HCT116 (cell line): ENCODE results near the gene DUSP3. TPM values are rescaled to one million over a fixed set of nuclear protein-coding genes. Genes with fewer than 3 reads are reported as not detected.

Source experiments
- ATAC-seq: fragments of 200-7000 bp; cut with Tn5 transposase; 2 replicates; pipeline ENCODE4 v1.9.1; 2020; ENCODE audit warnings: mild to moderate bottlenecking, moderate library complexity
- BruUV-seq: library from RNA; stranded (reverse); fragments of 400-500 nt; replicated peaks from 2 replicates; lab custom pipeline; 2021; lab: Mats Ljungman, UMichigan
- CTCF ChIA-PET: fragments of 300-600 bp; sonication (Branson Sonifier 250); formaldehyde crosslinking; loops from one replicate; lab custom pipeline; 2021; ENCODE audit warnings: antibody characterized with exemption; lab: Charles Lee
- POLR2A ChIA-PET: fragments of 300-600, 350-600 bp; sonication (Branson Sonifier 250); formaldehyde crosslinking; loops from one replicate; lab custom pipeline; 2021; ENCODE audit warnings: antibody characterized with exemption; lab: Charles Lee
- RAD21 ChIA-PET, 2 experiments: fragments of 300-600 bp; sonication (Branson Sonifier 250); formaldehyde crosslinking; loops; one replicate each; lab custom pipeline; 2023; ENCODE audit warnings: low total read pairs in 2 of 2; ENCODE audit not compliant: uncharacterized antibody in 2 of 2, unreplicated experiment in 2 of 2, low non-redundant PET in 1 of 2; lab: Charles Lee
- DNase-seq: peaks from one replicate; pipeline ENCODE4 v3.0.0-alpha.2; 2010; ENCODE audit warnings: low read depth, low spot score
- H2AFZ ChIP-seq: fragments of 200-600 bp; shearing (Covaris generic), sonication (generic); 2 replicates; pipeline ENCODE4 v1.6.1; 2017; ENCODE audit warnings: low read depth, mixed run types, mixed read lengths, antibody characterized with exemption, low read length; ENCODE audit not compliant: poor library complexity, severe bottlenecking
- H3K27ac ChIP-seq: 2 replicates; pipeline ENCODE4 v1.5.1; 2012; ENCODE audit warnings: low read depth, low read length
- H3K27me3 ChIP-seq: fragments of 200-600 bp; sonication (generic); 2 replicates; pipeline ENCODE4 v1.6.1; 2016; ENCODE audit warnings: mixed run types, low read length, mixed read lengths; ENCODE audit not compliant: insufficient read depth
- H3K36me3 ChIP-seq, 2 experiments: fragments of 200-500 bp in 1 of 2; fragments of 200-600 bp in 1 of 2; sonication (Bioruptor generic) in 1 of 2; sonication (generic) in 1 of 2; 2 replicates each; pipeline versions ENCODE4 v1.5.1 to v1.6.1; 2014 to 2016; ENCODE audit warnings: low read length in 2 of 2, inconsistent platforms in 1 of 2, mixed read lengths in 1 of 2, mixed run types in 1 of 2; ENCODE audit not compliant: insufficient read depth in 2 of 2, control insufficient read depth in 1 of 2
- H3K4me1 ChIP-seq, 2 experiments: fragments of 200-600 bp in 1 of 2; sonication (generic) in 1 of 2; 2 replicates each; pipeline versions ENCODE4 v1.5.1 to v1.6.1; 2012 to 2017; ENCODE audit warnings: low read length in 2 of 2, inconsistent platforms in 1 of 2, mild to moderate bottlenecking in 1 of 2, mixed read lengths in 1 of 2, mixed run types in 1 of 2, moderate library complexity in 1 of 2; ENCODE audit not compliant: insufficient read depth in 2 of 2, control insufficient read depth in 1 of 2
- H3K4me2 ChIP-seq: fragments of 200-600 bp; sonication (generic); 2 replicates; pipeline ENCODE4 v1.6.1; 2017; ENCODE audit warnings: mixed run types, low read length, mixed read lengths
- H3K4me3 ChIP-seq, 2 experiments: fragments of 200-600 bp in 1 of 2; sonication (generic) in 1 of 2; replicated peaks in 1 of 2; 2 replicates each; pipeline ENCODE4 v1.5.1; 2011 to 2016; ENCODE audit warnings: low read length in 2 of 2, control low read depth in 1 of 2, low read depth in 1 of 2, mild to moderate bottlenecking in 1 of 2, mixed read lengths in 1 of 2, mixed run types in 1 of 2
- H3K79me2 ChIP-seq: fragments of 200-600 bp; sonication (generic); 2 replicates; pipeline ENCODE4 v1.6.1; 2017; ENCODE audit warnings: mild to moderate bottlenecking, mixed run types, low read length, moderate library complexity, mixed read lengths; ENCODE audit not compliant: insufficient read depth
- H3K9ac ChIP-seq: fragments of 200-600 bp; sonication (generic); 2 replicates; pipeline ENCODE4 v1.6.1; 2016; ENCODE audit warnings: low read length, mixed read lengths
- H3K9me2 ChIP-seq: fragments of 200-600 bp; sonication (generic), shearing (Covaris generic); 2 replicates; pipeline ENCODE4 v1.6.1; 2017; ENCODE audit warnings: mixed run types, mild to moderate bottlenecking, moderate library complexity; ENCODE audit not compliant: insufficient read depth
- H3K9me3 ChIP-seq, 2 experiments: fragments of 200-500 bp in 1 of 2; fragments of 200-600 bp in 1 of 2; sonication (Bioruptor generic) in 1 of 2; sonication (generic) in 1 of 2; 2 replicates each; pipeline ENCODE4 v1.6.1; 2014 to 2017; ENCODE audit warnings: low read length in 2 of 2, mixed read lengths in 2 of 2, inconsistent platforms in 1 of 2, low read depth in 1 of 2, mild to moderate bottlenecking in 1 of 2, mixed run types in 1 of 2, moderate library complexity in 1 of 2; ENCODE audit not compliant: control insufficient read depth in 1 of 2, insufficient read depth in 1 of 2
- H4K20me1 ChIP-seq: fragments of 200-600 bp; sonication (generic), shearing (Covaris generic); 2 replicates; pipeline ENCODE4 v1.6.1; 2017; ENCODE audit warnings: mixed run types, mild to moderate bottlenecking, moderate library complexity; ENCODE audit not compliant: insufficient read depth
- CBX3 ChIP-seq: IDR thresholded peaks from 2 replicates; pipeline ENCODE4 v1.6.1; 2012; ENCODE audit warnings: low read depth
- CEBPB ChIP-seq: IDR thresholded peaks from 2 replicates; pipeline ENCODE4 v1.6.1; 2012; ENCODE audit warnings: low read depth
- EGR1 ChIP-seq: IDR thresholded peaks from 2 replicates; pipeline ENCODE4 v1.6.1; 2012; ENCODE audit warnings: low read depth
- ELF1 ChIP-seq: IDR thresholded peaks from 2 replicates; pipeline ENCODE4 v1.6.1; 2012; ENCODE audit warnings: low read depth, borderline replicate concordance
- EZH2 ChIP-seq: fragments of 200-600 bp; sonication (generic); IDR thresholded peaks from 2 replicates; pipeline ENCODE4 v1.6.1; 2017; ENCODE audit warnings: antibody characterized with exemption, mixed run types
- EZH2phosphoT487 ChIP-seq: fragments of 200-600 bp; IDR thresholded peaks from 2 replicates; pipeline ENCODE4 v1.6.1; 2018; ENCODE audit warnings: antibody characterized with exemption, borderline replicate concordance
- JUND ChIP-seq: IDR thresholded peaks from 2 replicates; pipeline ENCODE4 v1.6.1; 2012
- POLR2A ChIP-seq: IDR thresholded peaks from 2 replicates; pipeline ENCODE4 v1.7.0; 2011; ENCODE audit warnings: borderline replicate concordance; ENCODE audit not compliant: insufficient read depth, insufficient read length; ENCODE audit errors: extremely low read depth
- POLR2AphosphoS5 ChIP-seq: IDR thresholded peaks from 2 replicates; pipeline ENCODE4 v1.6.1; 2011; ENCODE audit warnings: mild to moderate bottlenecking, low read depth, low read length, moderate library complexity
- RAD21 ChIP-seq: IDR thresholded peaks from 2 replicates; pipeline ENCODE4 v1.6.1; 2012; ENCODE audit warnings: low read depth, mild to moderate bottlenecking
- SIN3A ChIP-seq: IDR thresholded peaks from 2 replicates; pipeline ENCODE4 v1.6.1; 2012; ENCODE audit warnings: low read depth
- SRF ChIP-seq: IDR thresholded peaks from 2 replicates; pipeline ENCODE4 v1.6.1; 2012; ENCODE audit warnings: low read depth
- TCF7L2 ChIP-seq: IDR thresholded peaks from 2 replicates; pipeline ENCODE4 v1.7.0; 2011; ENCODE audit warnings: borderline replicate concordance, inconsistent platforms; ENCODE audit not compliant: insufficient read depth, insufficient read length; ENCODE audit errors: extremely low read depth
- YY1 ChIP-seq: IDR thresholded peaks from 2 replicates; pipeline ENCODE4 v1.6.1; 2011; ENCODE audit warnings: low read length, low read depth, moderate library complexity, mild to moderate bottlenecking; ENCODE audit not compliant: insufficient replicate concordance; ENCODE audit errors: extremely low read depth
- ZFX ChIP-seq: fragments of 450-650 bp; IDR thresholded peaks from 2 replicates; pipeline ENCODE4 v1.6.1; 2017
- ZNF274 ChIP-seq: fragments of 200-500 bp; sonication (Bioruptor generic); IDR thresholded peaks from 2 replicates; pipeline ENCODE4 v1.6.1; 2014; ENCODE audit warnings: mild to moderate bottlenecking, low read depth, low read length, inconsistent platforms
- intact Hi-C: fragments of 100-400 bp; cut with micrococcal nuclease; formaldehyde crosslinking; loops from 2 replicates; pipeline ENCODE4 v1.10.0; 2022
- total RNA-seq: library from RNA; stranded (reverse); gene quantifications from one replicate; pipeline ENCODE4 v1.2.1, GENCODE V29; 2021; ENCODE audit not compliant: unreplicated experiment
- TF ChIP-seq, protein P1 (sequence below): IDR thresholded peaks from 2 replicates; pipeline ENCODE4 v1.6.1; 2012
- TF ChIP-seq, protein P2 (sequence below): IDR thresholded peaks from 2 replicates; pipeline ENCODE4 v1.6.1; 2011; ENCODE audit warnings: mild to moderate bottlenecking, low read length, moderate library complexity; ENCODE audit not compliant: insufficient replicate concordance; ENCODE audit errors: extremely low read depth
- TF ChIP-seq, protein P3 (sequence below): IDR thresholded peaks from 2 replicates; pipeline ENCODE4 v1.6.1; 2012

Gene DUSP3
- total RNA-seq, 1 experiment from 2014 or later = 29.6 TPM

DNA sequence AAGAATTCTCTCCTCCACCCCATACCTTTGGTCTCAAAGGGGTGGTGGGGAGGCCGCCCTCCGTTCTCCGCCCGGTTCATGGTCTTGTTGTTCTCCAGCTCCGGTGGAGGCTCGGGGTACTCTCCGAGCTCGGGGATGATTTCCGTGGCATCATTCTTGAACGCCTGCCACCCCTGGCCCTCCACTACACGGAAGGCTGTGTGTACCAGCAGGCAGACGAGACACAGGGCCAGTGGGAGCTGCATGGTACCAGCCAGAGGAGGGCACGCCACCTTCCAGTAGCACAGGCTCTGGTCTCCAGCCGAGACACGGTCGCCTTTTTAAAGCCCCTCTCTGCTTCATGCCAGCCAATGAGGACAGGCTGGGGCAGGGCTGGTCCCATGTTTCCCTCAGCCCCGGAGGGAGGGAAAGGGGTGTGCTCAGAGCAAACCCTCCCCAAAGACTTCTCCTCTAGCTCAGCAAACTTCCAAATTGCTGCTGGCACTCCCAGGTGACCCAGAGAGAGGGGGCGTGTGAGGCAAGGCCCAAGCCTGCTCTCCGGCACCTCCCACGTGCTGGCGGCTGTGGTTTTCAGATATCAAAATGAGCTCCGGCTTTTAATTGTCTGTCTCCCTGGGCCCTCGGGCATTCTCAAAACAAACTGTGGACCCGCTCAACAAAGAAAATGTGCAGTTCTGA is 20.1 kb downstream of the DUSP3 start, which contains the start of gene SOST (continued):
- TF ChIP-seq TCF7L2 (no peak), CBX3 (no peak)

DNA sequence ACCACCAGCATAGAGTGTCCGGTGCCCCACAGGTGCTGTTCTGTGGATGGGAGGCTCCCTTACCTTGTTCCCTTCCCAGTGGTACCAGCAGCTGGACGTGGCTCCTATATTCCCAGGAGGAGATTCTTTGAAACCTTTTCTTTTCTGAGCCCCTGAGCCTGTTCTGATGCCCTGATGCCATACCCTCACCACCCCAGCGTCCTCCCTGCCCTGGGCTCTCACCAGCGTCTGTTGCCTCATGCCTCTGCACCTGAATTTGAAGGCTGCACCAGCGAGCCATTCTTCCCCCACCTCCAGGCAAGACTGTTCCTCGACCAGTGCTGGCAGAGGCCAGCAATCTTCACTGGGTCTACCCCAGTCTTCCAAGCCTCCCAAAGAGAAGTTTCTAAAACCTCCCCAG is 20.7 kb downstream of the DUSP3 start:
- Histone ChIP-seq H3K9me3 (no peaks in the 10 kb centered on the region), H4K20me1 (no peaks in the 10 kb centered on the region), H3K4me1 (peaks cover 0 to 16% of the 10 kb centered on the region in 2 experiments; a peak in 2 of 4 replicates), H3K4me3 (no peak overlapping the region), H2AFZ (no peak overlapping the region), H3K79me2 (no peaks in the 10 kb centered on the region), H3K36me3 (no peaks in the 10 kb centered on the region), H3K9me2 (no peaks in the 10 kb centered on the region), H3K27ac (no peak overlapping the region), H3K9ac (no peak overlapping the region), H3K27me3 (no peaks in the 10 kb centered on the region), H3K4me2 (no peak overlapping the region)
- no peak for DNase-seq
- RAD21 ChIA-PET = interaction anchor here (0.6 to 2.8 kb wide), 3 partner anchors 64 to 180 kb away, joined by 3 to 15 read pairs (median 11); no protein-coding TSS in a partner anchor
- BruUV-seq = no TSS peak
- ATAC-seq = no peak
- TF ChIP-seq EGR1 (no peak), EZH2phosphoT487 (no peak), ELF1 (no peak), POLR2A (no peak), ZFX (no peak), SIN3A (no peak), POLR2AphosphoS5 (no peak), EZH2 (no peak), SRF (no peak), YY1 (no peak), ZNF274 (no peak), JUND (no peak), RAD21 (no peak), CEBPB (no peak)
- TF ChIP-seq, protein P1, sequence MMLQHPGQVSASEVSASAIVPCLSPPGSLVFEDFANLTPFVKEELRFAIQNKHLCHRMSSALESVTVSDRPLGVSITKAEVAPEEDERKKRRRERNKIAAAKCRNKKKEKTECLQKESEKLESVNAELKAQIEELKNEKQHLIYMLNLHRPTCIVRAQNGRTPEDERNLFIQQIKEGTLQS = no peak
- TF ChIP-seq, protein P2, sequence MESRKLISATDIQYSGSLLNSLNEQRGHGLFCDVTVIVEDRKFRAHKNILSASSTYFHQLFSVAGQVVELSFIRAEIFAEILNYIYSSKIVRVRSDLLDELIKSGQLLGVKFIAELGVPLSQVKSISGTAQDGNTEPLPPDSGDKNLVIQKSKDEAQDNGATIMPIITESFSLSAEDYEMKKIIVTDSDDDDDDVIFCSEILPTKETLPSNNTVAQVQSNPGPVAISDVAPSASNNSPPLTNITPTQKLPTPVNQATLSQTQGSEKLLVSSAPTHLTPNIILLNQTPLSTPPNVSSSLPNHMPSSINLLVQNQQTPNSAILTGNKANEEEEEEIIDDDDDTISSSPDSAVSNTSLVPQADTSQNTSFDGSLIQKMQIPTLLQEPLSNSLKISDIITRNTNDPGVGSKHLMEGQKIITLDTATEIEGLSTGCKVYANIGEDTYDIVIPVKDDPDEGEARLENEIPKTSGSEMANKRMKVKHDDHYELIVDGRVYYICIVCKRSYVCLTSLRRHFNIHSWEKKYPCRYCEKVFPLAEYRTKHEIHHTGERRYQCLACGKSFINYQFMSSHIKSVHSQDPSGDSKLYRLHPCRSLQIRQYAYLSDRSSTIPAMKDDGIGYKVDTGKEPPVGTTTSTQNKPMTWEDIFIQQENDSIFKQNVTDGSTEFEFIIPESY = no peak
- TF ChIP-seq, protein P3, sequence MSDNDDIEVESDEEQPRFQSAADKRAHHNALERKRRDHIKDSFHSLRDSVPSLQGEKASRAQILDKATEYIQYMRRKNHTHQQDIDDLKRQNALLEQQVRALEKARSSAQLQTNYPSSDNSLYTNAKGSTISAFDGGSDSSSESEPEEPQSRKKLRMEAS = no peak
- POLR2A ChIA-PET = no interaction called here
- CTCF ChIA-PET = interaction anchor here (7.6 kb wide), 1 partner anchor 62 kb away, joined by 158 read pairs; no protein-coding TSS in a partner anchor
- intact Hi-C loops = no loop called here
